ENCODE results near the gene BLOC1S6.

- no peak for TF ChIP-seq CTCF (IDR thresholded peaks at IDR 0.05)
- TF ChIP-seq POLR2A (IDR thresholded peaks at IDR 0.05), result no peak
These were observed 61.5 kb downstream of the BLOC1S6 start for GRCh38 chr15:45648521-45649200.
